Right lung (tissue), 5 donors: Measurements from ENCODE around the gene CILP. TPM values are rescaled to one million over a fixed set of nuclear protein-coding genes. Genes with fewer than 3 reads are reported as not detected.
"Not testable (repeated sequence)": the region's sequence is repeated elsewhere in the genome, so short reads cannot be mapped to it uniquely, and the experiment has no call there.

ENCODE experiments used
- DNase-seq, 2 donors: peaks; one replicate each; pipeline ENCODE4 v3.0.0-alpha.2; 2013
- polyA plus RNA-seq, 5 donors: library from polyadenylated mRNA; unstranded; fragments of 120-200 nt; gene quantifications; one replicate each; pipeline versions ENCODE4 v1.2.1 to v1.2.3, GENCODE V29; 2013; ENCODE audit warnings: inconsistent platforms in 1 of 5, low replicate concordance in 1 of 5; ENCODE audit not compliant: insufficient read length in 5 of 5, insufficient read depth in 1 of 5

The CILP gene
- polyA plus RNA-seq, 5 donors: 1.3 to 2.8 (median 1.7) TPM

DNA sequence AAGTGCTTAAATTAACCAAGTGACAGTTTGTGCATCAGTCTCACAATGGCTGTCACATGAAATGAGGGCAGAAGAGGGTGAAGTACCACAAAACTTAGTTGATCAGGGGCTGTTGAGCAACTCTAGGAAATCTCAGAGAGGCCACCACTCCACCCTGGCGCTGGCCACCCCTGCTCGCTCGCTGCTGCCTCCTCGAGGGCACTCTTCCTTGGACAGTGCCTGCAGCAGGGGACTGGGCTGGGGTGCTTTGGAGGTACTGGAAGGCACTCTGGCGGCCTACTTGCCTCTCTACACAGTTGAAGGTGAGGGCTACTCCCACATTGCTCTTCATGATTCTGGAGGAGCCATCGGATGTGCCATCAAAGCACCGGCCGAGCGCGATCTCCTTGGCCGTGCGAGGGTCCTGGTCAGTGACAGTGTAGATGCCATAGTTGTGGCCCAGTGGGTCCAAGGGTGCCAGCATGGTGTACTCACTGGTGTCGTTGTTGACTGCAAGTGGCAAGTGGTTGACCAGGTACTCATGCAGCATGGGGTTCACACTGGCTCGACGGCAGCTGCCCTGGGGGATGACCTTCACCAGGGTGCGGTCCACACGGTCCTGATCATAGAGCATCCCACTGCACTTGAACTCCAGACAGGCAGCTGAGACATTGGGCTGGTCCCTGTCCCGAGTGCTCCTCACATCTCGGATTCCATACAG, 14.5 kb downstream of the CILP start:
- DNase-seq: no peak

DNA sequence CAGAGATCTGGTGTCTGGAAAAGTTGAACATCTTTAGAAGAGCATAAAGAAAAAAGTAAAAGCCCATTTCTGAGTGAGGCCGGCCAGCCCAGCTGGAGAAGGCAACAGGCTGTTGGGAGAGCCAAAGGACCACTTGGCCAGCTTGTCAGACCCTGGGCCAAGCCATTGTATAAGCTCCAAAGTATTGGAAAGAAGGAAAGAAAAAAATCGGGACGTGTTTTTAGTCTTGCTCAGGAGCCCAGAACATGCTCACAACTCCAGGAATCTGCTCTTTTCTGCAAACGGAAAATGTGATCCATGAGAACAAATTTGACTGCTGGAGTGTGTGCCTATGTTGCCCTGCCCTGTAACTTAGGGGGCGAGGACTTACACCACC, 15.7 kb downstream of the CILP start:
- no peak for DNase-seq

DNA sequence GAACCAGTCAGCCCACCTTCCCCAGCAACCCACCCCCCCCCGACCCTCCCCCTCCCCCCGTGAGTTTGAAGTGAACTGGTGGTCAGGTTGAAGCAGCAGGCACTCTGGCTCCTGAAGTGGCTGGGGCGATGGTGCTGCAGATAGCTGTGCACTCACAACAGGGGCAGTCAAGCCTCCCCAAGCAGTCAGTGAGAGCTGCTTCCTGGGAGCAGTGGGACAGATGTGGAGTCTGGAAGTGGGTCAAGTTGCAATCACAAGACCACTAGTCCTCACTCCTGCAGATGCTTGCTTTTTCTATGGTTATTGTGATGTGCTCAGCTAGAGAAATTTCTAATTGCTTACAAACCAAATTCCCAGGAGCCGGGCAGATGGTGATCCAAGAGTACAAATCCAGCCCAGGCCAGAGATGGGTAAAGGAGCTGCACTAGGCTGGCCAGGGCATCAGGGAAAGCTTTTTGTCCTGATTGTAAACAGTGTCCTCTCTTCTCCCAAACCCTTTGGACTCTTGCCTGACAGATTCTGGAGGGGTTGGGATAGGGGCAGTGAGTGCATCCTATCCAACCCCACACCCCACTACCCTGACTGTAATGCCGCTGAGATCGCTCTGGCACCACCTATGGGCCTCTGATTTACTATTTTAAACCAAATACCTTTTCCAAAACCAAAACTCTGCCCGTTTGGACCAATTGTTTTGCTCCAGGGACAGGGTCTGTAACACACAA, 16.3 kb downstream of the CILP start:
- peak in 1 of 2 donors; percentile 28 for DNase-seq

DNA sequence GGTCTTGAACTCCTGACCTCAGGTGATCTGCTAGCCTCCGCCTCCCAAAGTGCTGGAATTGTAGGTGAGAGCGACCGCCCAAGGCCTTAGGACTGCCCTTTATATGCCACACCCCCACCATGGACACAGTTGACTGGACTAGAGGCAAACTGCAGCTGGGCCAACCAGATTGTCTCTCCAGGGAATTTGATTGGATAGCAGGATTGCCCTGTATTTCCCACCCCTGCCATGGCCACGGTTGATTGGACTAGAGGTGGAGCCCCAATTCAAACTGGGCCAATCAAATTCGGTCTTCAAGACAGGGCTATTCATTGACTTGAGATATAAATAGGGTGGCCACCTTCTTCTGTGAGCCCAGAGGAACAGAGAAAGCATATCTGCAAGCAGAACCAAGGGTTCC, 19.3 kb downstream of the CILP start:
- no peak for DNase-seq

DNA sequence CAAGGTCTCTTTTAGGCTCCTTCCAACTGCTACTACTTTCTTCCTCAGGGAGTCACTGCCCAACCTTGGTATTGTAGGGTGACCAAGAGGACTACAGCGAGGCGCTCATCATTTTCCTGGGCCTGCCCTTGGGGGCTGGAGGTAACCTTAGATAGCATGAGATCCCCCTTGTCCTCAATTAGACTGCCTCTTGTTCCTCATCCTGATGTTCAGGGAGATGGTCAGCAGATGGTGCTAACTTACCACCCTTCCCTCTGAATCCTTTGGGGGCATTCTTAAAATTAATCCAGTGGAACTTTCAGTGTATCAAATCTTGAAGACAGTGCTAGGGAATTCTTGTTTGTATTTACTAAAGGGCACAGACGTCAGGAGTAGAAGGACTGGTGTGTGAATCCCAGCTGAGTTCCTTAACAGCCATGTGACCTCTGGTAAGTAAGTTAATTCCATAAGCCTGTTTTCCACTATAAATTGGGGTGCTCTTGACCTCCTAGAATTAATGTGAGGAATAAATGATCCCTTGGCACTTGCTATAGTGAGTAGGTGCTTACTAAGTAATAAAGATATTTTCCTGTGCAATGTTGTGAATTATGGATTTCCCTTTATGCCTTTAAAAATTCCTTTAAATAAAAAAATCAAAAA, 22.1 kb downstream of the CILP start:
- peak; percentile 42 to 54 for DNase-seq

DNA sequence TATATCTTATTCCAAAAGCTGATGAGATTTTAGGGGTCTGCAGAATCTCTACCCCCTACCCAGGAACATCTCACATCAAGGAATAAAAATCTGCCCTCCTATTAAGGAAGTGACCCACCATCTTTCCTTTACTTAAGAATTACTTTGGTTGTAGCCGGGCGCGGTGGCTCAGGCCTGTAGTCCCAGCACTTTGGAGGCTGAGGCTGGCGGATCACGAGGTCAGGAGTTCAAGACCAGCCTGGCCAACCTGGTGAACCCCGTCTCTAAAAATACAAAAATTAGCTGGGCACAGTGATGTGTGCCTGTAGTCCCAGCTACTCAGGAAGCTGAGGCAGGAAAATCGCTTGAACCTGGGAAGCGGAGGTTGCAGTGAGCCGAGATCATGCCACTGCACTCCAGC, 22.8 kb downstream of the CILP start:
- not testable (repeated sequence) for DNase-seq

DNA sequence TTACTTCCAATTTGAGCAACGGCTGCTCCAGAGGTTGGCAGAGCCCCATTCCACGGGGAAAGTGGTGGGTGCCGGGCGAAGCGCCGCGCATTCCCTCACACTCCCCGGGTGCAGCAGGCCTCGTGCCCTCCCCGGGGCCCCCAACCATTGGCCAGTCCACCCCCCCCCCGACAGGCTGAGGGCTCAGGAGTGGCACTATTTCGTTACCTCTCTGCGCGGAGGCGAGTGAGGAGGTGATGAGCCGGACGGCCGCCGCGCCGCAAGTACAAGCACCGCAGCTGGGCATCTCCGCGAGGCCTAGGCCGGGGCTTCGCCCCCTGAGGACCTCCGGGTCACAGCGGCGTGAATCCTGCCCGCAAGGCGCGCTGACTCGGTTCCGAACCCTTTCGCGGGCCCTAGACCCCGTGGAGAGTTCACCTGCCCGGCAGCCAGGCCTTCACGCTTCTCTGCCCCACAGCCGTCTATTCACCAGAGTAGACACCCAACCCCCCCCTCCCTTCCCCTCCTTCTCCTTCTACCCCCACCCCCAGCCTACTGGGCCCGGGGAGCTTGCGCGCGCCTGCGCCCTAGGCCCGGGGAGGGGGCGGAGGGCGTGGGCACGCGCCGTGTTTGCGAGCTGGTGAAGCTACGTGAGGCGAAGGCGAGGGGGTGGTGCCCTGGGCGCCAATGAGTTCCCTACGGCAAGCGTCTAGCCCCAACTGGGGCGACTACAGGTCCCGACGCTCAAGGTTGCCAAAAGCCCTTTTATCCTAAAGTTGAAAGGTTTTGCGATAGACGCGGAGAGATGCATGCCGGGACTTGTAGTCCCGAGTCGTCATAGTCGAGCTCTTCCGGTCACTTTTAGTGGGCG, 26.2 kb downstream of the CILP start, which contains the start of gene CLPX:
TSS of gene CLPX (minus strand) at position 475 of the 850 bp plus-strand sequence. CDS start at position 286, 189 bp downstream.
- DNase-seq: peak; percentile 95 to 96

DNA sequence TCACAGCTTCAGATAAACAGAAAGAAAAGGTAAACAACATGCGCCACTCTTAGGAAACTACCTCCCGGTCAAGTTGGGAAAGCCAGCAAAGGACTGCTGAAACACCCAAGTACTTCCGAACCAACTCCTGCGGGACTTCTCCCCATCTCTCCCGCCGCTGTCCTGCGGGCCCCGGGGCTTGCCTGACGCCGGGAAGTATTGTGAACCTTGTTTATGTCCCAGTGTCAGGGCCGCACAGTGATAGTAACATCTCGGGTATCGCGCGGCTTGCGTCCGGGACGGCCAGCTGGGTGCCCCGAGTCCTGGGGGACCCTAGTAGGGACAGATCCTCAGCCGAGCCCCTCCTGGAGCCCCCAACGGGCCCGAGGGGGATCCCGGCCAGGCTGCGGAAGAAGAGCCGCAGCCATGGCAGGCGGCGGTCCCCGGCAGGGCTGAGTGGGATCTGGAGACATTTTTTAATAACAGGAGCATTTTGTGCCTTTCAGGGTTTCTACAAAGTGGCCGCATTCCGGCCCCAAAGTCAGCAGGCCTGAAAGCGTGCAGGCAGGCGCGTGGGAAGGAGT, 26.9 kb downstream of the CILP start:
- peak; percentile 62 to 63 for DNase-seq

DNA sequence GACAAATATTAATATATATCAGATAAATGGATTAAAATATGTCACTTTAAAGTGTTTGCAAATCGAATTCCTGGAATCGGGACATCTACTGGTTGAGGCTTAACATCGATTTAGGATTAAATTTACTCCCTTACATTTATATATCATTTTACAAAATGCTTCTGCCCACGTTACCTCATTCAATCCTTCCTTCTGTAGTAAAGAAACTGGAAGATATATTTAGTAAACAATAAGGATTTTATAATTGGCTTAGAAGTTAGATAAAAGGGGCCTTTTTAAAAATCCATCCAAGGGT, 27.5 kb downstream of the CILP start:
- DNase-seq: no peak

DNA sequence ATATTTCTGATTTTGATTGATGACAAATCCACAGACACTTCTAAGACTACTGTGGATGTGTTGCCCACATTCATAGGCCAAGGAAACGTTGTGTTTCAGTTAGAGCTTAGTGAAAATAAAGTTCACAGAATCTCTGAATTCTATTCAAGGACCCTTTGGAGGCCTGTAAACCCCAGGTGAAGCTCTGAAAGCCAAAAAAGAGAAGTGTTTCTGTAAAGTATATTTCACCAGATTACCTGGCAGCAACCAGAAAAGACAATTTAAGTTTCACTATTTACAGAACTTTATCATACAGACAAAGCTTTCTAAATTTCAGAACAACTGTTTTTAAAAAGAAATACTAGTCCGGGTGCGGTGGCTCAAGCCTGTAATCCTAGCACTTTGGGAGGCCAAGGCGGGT, 28.7 kb downstream of the CILP start:
- no peak for DNase-seq

DNA sequence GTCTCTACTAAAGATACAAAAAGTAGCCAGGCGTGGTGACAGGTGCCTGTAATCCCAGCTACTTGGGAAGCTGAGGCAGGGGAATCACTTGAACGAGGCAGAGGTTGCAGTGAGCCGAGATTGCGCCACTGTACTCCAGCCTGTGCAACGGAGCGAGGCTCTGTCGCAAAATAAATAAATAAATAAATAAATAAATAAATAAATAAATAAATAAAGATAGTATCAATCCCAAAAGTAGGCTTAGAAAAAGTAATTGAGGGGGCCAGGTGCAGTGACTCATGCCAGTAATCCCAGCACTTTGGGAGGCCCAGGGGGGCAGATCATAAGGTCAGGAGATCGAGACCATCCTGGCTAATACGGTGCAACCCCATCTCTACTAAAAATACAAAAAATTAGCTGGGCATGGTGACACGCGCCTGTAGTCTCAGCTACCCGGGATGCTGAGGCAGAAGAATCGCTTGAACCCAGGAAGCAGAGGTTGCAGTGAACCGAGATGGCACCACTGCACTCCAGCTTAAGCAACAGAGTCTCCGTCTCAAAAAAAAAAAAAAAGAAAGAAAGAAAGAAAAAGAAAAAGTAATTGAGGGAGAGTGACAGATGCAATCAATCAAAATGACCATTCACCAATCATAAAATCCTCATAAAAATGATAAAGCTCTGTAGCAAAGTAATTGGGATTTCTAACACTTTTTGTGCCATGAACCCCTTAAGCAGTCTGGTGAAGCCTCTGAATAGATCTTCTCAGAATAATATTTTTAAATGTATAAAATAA, 29.5 kb downstream of the CILP start:
- not testable (repeated sequence) for DNase-seq

DNA sequence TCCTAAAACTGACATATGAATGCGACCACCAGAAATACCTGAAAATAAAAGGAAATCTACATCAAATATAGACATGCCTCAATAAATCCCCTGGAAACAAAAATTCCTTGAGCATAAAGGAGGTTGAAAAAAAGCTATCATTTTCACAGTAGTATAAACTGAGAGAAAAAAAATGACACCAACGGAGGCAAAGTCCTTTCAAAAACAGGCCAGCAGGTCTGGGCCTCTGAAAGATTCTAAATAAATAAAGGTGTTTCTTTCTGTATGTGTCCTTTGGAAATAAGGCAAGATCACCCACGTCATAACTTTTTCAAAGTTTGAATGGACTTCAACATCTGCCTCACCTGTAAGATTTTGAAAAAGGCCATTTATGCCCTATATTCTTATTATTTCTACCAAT, 31.1 kb downstream of the CILP start:
- DNase-seq: no peak

DNA sequence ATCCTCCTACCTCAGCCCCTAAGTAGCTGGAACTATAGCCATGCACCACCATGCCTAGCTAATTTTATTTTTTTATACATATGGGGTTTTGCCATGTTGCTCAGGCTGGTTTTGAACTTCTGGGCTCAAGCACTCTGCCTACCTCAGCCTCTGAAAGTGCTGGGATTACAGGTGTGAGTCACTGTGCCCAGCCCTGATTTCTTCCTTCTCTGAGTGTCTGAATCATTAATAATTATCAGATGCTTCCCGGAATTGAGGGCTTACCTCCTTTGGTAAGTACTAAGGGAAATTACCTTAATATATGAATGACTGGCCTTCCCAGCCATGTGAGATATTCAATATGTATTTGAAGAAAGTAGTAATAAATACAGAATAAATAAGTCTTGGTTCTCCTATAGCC, 33.4 kb downstream of the CILP start:
- no peak for DNase-seq

DNA sequence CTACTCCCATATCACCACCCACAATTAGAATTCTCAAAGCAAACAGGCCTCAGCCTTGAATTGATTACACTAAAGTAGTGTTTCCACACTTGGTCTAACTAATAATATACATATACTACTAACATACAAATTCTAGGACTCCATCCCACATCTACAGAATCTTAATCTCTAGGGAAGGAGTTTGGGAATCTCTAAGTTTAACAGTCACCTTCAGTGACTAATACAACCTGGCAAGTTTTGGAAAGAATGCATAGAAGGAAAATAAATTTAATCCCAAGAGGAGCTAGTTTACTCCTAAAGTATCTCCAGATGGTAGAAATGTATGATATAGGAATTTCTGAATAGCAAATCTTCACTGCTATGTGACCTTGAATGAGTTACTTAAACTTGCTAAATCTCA, 35.2 kb downstream of the CILP start:
- no peak for DNase-seq

DNA sequence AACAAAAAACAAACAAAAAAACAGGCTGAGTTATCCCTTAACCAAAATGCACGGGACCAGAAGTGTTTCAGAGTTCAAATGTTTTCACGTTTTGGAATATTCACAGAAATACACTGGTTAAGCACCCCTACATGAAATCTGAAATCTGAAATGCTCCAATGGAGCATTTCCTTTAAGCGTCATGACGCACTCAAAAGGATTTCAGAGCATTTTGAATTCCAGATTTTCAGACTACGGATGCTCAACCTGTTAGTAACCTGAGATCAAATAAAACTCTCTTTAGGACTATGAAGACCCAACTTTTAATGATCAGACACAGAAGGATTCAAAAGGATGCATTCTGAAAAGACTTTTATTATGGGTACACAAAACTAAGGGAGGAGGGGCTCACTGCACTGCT, 35.8 kb downstream of the CILP start:
- no peak for DNase-seq

DNA sequence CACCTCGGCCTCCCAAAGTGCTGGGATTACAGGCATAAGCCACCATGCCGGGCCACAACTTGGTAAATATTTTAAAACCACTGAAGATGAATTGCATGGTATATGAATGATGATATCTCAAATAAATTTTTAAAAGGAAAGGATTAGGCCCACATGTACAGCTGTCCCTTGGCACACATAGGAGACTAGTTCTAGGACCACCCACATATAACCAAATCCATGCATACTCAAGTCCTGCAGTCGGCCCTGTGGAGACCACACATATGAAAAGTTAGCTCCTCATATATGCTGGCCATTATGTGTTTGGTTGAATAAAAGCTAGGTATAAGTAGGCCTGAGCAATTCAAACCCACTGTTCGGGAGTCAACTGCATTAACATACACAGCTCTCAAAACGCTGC, 36.8 kb downstream of the CILP start:
- no peak for DNase-seq

DNA sequence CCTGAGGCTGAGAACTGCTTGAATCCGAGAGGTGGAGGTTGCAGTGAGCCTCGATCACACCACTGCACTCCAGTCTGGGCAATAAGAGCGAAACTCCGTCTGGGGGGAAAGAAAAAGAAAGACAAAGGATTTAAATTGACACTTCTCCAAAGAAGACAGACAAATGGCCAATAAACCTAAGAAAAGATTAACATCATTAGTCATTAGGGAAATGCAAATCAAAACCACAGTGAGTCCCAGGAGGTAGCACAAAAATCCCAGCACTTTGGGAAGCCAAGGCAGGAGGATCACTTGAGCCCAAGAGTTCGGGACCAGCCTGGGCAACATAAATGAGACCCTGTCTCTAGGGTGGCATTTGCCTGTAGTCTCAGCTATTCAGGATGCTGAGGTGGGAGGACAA, 38.7 kb downstream of the CILP start:
- DNase-seq: no peak

DNA sequence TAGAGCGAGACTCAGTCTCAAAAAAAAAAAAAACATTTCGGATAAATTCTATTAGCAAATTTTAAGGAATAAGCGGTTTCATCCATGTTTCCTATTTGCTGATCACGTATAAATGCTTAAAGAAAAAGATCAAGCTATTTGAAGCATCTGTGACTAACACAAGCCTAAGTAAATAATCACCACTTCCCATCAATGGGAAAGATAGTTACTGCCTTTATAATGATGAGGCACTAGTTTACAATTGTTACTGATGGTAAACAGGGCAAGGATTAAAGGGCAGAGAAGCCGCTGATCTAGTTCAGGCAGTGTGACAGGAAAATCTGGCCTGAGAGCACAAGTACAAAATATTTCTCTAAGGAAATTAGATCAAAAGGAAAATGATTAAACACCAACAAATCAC, 39.8 kb downstream of the CILP start:
- no peak for DNase-seq

DNA sequence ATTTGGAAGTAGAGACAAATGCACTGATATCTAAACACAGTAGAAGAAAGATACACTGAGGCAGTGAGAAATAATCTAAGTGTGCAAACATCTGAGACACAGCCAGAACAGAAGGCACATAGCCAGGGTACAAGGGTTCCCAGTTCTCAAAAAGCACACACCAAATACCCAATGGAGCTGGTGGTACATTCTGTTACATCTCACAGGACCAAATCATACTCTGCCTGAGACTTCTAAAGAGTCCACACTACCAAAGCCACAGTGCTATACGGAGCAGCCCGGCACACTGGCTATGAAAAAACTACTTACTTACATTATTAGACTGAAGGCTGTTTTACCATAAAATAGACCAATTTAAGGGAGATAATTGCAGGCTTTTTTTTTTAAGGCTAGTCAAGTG, 45.4 kb downstream of the CILP start:
- DNase-seq: no peak

DNA sequence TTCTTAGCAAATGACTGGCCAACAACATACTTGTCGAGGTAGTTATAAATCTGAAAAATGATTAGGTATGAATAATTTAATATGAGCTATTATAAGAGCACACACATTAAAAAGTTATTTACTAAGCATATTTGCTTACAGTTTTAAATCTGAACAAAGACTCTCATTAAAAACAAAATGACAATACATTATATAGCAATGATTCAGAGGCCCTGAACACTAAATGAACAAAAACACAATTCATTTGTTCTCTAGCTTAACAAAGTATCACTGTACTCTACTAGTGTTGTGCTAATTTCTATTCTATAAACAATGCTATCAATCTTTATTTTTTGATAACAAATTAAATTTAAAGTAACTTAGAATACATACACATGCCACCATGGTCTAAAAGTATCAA, 47.1 kb downstream of the CILP start:
- no peak for DNase-seq

DNA sequence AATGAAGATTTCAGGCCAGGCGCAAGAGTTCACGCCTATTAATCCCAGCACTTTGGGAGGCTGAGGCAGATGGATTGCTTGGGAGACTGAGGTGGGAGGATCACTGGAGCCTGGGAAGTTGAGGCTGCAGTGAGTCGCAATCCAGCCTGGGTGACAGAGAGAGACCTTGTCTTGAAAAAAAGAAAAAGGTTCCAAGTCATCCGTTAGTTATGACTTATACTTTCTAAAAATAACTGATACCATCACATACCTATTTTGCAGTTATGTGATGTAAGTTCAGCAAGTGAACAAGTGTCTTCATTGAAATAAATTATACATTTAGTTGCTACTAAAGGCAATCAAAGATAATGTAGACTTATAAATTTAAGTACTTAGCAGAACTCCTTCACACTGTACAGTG, 48.2 kb downstream of the CILP start:
- no peak for DNase-seq
